Sigmoid colon (tissue), 7 donors: ENCODE data around the gene CYP4F12. TPM values are rescaled to one million over a fixed set of nuclear protein-coding genes. Genes with fewer than 3 reads are reported as not detected.

Experiments used
- DNase-seq: peaks from one replicate; pipeline ENCODE4 v3.0.0-alpha.2; 2019
- H3K27ac ChIP-seq, 4 donors: fragments of 200-600 bp; sonication (generic); one replicate each; pipeline ENCODE4 v1.5.1; 2016 to 2019; ENCODE audit warnings: mild to moderate bottlenecking in 1 of 4
- H3K27me3 ChIP-seq, 3 donors: fragments of 200-600 bp; sonication (generic); one replicate each; pipeline ENCODE4 v1.5.1; 2019; ENCODE audit warnings: mild to moderate bottlenecking in 1 of 3
- H3K36me3 ChIP-seq, 4 donors: fragments of 200-600 bp; sonication (generic); one replicate each; pipeline ENCODE4 v1.5.1; 2016 to 2019
- H3K4me1 ChIP-seq, 4 donors: fragments of 200-600 bp; sonication (generic); one replicate each; pipeline ENCODE4 v1.5.1; 2017 to 2019
- H3K4me3 ChIP-seq, 4 donors: fragments of 200-600 bp; sonication (generic); one replicate each; pipeline ENCODE4 v1.5.1; 2017 to 2019; ENCODE audit warnings: mild to moderate bottlenecking in 2 of 4, moderate library complexity in 1 of 4
- H3K9me3 ChIP-seq, 4 donors: fragments of 200-600 bp in 3 of 4; sonication (generic) in 3 of 4; one replicate each; pipeline versions ENCODE4 v1.5.1 to v1.6.1; 2013 to 2019
- CTCF ChIP-seq, 4 experiments: fragments of 450-650 bp in 3 of 4; fragments of 200-600 bp in 1 of 4; IDR thresholded peaks; one replicate each; pipeline ENCODE4 v1.5.1; 2016 to 2019; ENCODE audit warnings: antibody characterized with exemption in 4 of 4, mild to moderate bottlenecking in 3 of 4, moderate library complexity in 2 of 4
- EP300 ChIP-seq, 4 donors: sonication (generic); formaldehyde crosslinking; IDR thresholded peaks; one replicate each; pipeline ENCODE4 v1.6.1; 2017; ENCODE audit warnings: antibody characterized with exemption in 4 of 4
- POLR2A ChIP-seq, 2 donors: fragments of 450-650 bp; IDR thresholded peaks; one replicate each; pipeline ENCODE4 v1.6.1; 2016; ENCODE audit warnings: antibody characterized with exemption in 2 of 2, mild to moderate bottlenecking in 2 of 2, moderate library complexity in 2 of 2
- POLR2AphosphoS5 ChIP-seq, 4 donors: sonication (generic); formaldehyde crosslinking; IDR thresholded peaks; one replicate each; pipeline ENCODE4 v1.6.1; 2017; ENCODE audit warnings: antibody characterized with exemption in 4 of 4
- WGBS, 2 donors: extraction: QIAGEN DNeasy Blood & Tissue Kit; methylation state at CpG; one replicate each; pipeline ENCODE4 v1.1.7; 2013; 5-methylcytosine and 5-hydroxymethylcytosine counted together
- intact Hi-C: fragments of 100-400 bp; cut with DNase I; formaldehyde crosslinking; loops from one replicate; pipeline ENCODE4 v1.15.1; 2023
- polyA plus RNA-seq, 3 donors: library from polyadenylated mRNA; stranded (reverse); fragments of 200-250 nt; gene quantifications; one replicate each; pipeline ENCODE4 v1.2.3, GENCODE V29; 2013
- total RNA-seq, 4 donors: library from RNA; depleted of rRNA; stranded (reverse); fragments of >200 nt; gene quantifications; one replicate each; pipeline ENCODE4 v1.1.0, GENCODE V29; 2016
- donor health status: healthy with polysubstance abuse.
- donor health status: Bipolar disorder and iron deficiency.
- donor health status: healthy.

CYP4F12 gene
- total and polyA plus RNA-seq, 7 donors: 6.0 to 47.1 (median 12.5) TPM

DNA sequence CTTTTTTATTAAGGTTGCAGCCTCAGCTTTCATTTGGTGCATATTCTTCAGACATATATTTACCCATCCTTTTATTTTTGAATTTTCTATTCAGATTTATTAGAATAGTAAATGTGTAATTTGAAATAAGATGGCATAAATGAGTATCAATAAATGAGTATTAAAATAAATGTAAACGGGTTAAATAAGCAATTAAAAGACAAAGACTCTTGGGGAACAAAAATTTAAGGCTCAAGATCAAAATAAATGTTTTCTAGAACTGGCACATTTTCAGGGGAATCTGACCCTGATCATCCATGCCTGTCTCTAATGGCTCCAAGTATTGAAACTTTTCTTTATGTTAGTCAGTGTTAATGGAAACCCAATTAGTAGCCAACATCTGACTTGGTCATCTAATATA lies 67.9 kb downstream of the CYP4F12 start:
- WGBS, 2 donors: 78 to 86% methylated on average over 1 of the region's 1 CpG
- no peak overlapping the region for H3K4me3 ChIP-seq
- TF ChIP-seq POLR2A (IDR thresholded peaks at IDR 0.05) (no peak), POLR2AphosphoS5 (IDR thresholded peaks at IDR 0.05) (no peak), CTCF (IDR thresholded peaks at IDR 0.05) (no peak), EP300 (IDR thresholded peaks at IDR 0.05) (no peak)
- intact Hi-C loops: no loop called here
- no peaks in the 10 kb centered on the region for H3K4me1 ChIP-seq
- no peak overlapping the region for H3K27ac ChIP-seq
- H3K27me3 ChIP-seq: no peaks in the 10 kb centered on the region
- H3K36me3 ChIP-seq: no peaks in the 10 kb centered on the region
- DNase-seq: no peak
- peaks cover 0 to 4% (median 0%) of the 10 kb centered on the region in 4 donors for H3K9me3 ChIP-seq

Other genes with a start within 250 kb of the CYP4F12 start
- gene WIZ, start 223.1 kb upstream of the CYP4F12 start, total RNA-seq: 10 to 100 TPM; 16.3 to 49.6 (median 28.4) TPM
- gene WIZ, start 223.1 kb upstream of the CYP4F12 start, polyA plus RNA-seq: 10 to 100 TPM in 1 of 3 donors, 1 to 10 TPM in 2; 7.8 to 18.3 (median 9.2) TPM
- 1 to 10 TPM; 1.1 to 2.0 (median 1.5) TPM for gene RASAL3, start 208.5 kb upstream of the CYP4F12 start, total RNA-seq
- gene RASAL3, start 208.5 kb upstream of the CYP4F12 start, polyA plus RNA-seq: 10 to 100 TPM in 1 of 3 donors, 1 to 10 TPM in 1, under 1 TPM in 1; 0.60 to 20.3 (median 1.6) TPM
- not detected for gene PGLYRP2, start 193.6 kb upstream of the CYP4F12 start, total RNA-seq
- under 1 TPM in 1 of 3 donors, not detected in 2; 0.60 TPM for gene PGLYRP2, start 193.6 kb upstream of the CYP4F12 start, polyA plus RNA-seq
- gene CYP4F22, start 164.6 kb upstream of the CYP4F12 start, total RNA-seq: not detected
- gene CYP4F22, start 164.6 kb upstream of the CYP4F12 start, polyA plus RNA-seq: under 1 TPM in 1 of 3 donors, not detected in 2; 0.07 TPM
- not detected for gene CYP4F8, start 57.9 kb upstream of the CYP4F12 start, total RNA-seq
- gene CYP4F8, start 57.9 kb upstream of the CYP4F12 start, polyA plus RNA-seq: not detected
- gene CYP4F3, start 32.2 kb upstream of the CYP4F12 start, total RNA-seq: not detected
- 1 to 10 TPM in 1 of 3 donors, under 1 TPM in 2; under 0.01 to 2.4 (median 0.46) TPM for gene CYP4F3, start 32.2 kb upstream of the CYP4F12 start, polyA plus RNA-seq
- not detected for gene OR10H2, start 54.9 kb downstream of the CYP4F12 start, total RNA-seq
- not detected for gene OR10H2, start 54.9 kb downstream of the CYP4F12 start, polyA plus RNA-seq
- gene OR10H3, start 64.9 kb downstream of the CYP4F12 start, total RNA-seq: not detected
- gene OR10H3, start 64.9 kb downstream of the CYP4F12 start, polyA plus RNA-seq: not detected
- not detected for gene OR10H5, start 114.6 kb downstream of the CYP4F12 start, total RNA-seq
- gene OR10H5, start 114.6 kb downstream of the CYP4F12 start, polyA plus RNA-seq: under 1 TPM in 1 of 3 donors, not detected in 2; under 0.01 TPM
- not detected for gene OR10H1, start 142.6 kb downstream of the CYP4F12 start, total RNA-seq
- not detected for gene OR10H1, start 142.6 kb downstream of the CYP4F12 start, polyA plus RNA-seq
- not detected for gene CYP4F2, start 225.0 kb downstream of the CYP4F12 start, total RNA-seq
- gene CYP4F2, start 225.0 kb downstream of the CYP4F12 start, polyA plus RNA-seq: 1 to 10 TPM; 1.2 to 2.2 (median 1.8) TPM